HCT116 (cell line): ENCODE measurements around the gene SHCBP1L. TPM values are rescaled to one million over a fixed set of nuclear protein-coding genes. Genes with fewer than 3 reads are reported as not detected.
A peak's percentile ranks its signal among the peaks of the same experiment; 100 is the strongest.
"Not testable (repeated sequence)": the region's sequence is repeated elsewhere in the genome, so short reads cannot be mapped to it uniquely, and the experiment has no call there.

Experiments used
- ATAC-seq: fragments of 200-7000 bp; cut with Tn5 transposase; 2 replicates; pipeline ENCODE4 v1.9.1; 2020; ENCODE audit warnings: mild to moderate bottlenecking, moderate library complexity
- BruUV-seq: library from RNA; stranded (reverse); fragments of 400-500 nt; replicated peaks from 2 replicates; lab custom pipeline; 2021; lab: Mats Ljungman, UMichigan
- CTCF ChIA-PET: fragments of 300-600 bp; sonication (Branson Sonifier 250); formaldehyde crosslinking; loops from one replicate; lab custom pipeline; 2021; ENCODE audit warnings: antibody characterized with exemption; lab: Charles Lee
- POLR2A ChIA-PET: fragments of 300-600, 350-600 bp; sonication (Branson Sonifier 250); formaldehyde crosslinking; loops from one replicate; lab custom pipeline; 2021; ENCODE audit warnings: antibody characterized with exemption; lab: Charles Lee
- RAD21 ChIA-PET, 2 experiments: fragments of 300-600 bp; sonication (Branson Sonifier 250); formaldehyde crosslinking; loops; one replicate each; lab custom pipeline; 2023; ENCODE audit warnings: low total read pairs in 2 of 2; ENCODE audit not compliant: uncharacterized antibody in 2 of 2, unreplicated experiment in 2 of 2, low non-redundant PET in 1 of 2; lab: Charles Lee
- DNase-seq: peaks from one replicate; pipeline ENCODE4 v3.0.0-alpha.2; 2010; ENCODE audit warnings: low read depth, low spot score
- H2AFZ ChIP-seq: fragments of 200-600 bp; shearing (Covaris generic), sonication (generic); 2 replicates; pipeline ENCODE4 v1.6.1; 2017; ENCODE audit warnings: low read depth, mixed run types, mixed read lengths, antibody characterized with exemption, low read length; ENCODE audit not compliant: poor library complexity, severe bottlenecking
- H3K27ac ChIP-seq: 2 replicates; pipeline ENCODE4 v1.5.1; 2012; ENCODE audit warnings: low read depth, low read length
- H3K27me3 ChIP-seq: fragments of 200-600 bp; sonication (generic); 2 replicates; pipeline ENCODE4 v1.6.1; 2016; ENCODE audit warnings: mixed run types, low read length, mixed read lengths; ENCODE audit not compliant: insufficient read depth
- H3K36me3 ChIP-seq, 2 experiments: fragments of 200-500 bp in 1 of 2; fragments of 200-600 bp in 1 of 2; sonication (Bioruptor generic) in 1 of 2; sonication (generic) in 1 of 2; 2 replicates each; pipeline versions ENCODE4 v1.5.1 to v1.6.1; 2014 to 2016; ENCODE audit warnings: low read length in 2 of 2, inconsistent platforms in 1 of 2, mixed read lengths in 1 of 2, mixed run types in 1 of 2; ENCODE audit not compliant: insufficient read depth in 2 of 2, control insufficient read depth in 1 of 2
- H3K4me1 ChIP-seq, 2 experiments: fragments of 200-600 bp in 1 of 2; sonication (generic) in 1 of 2; 2 replicates each; pipeline versions ENCODE4 v1.5.1 to v1.6.1; 2012 to 2017; ENCODE audit warnings: low read length in 2 of 2, inconsistent platforms in 1 of 2, mild to moderate bottlenecking in 1 of 2, mixed read lengths in 1 of 2, mixed run types in 1 of 2, moderate library complexity in 1 of 2; ENCODE audit not compliant: insufficient read depth in 2 of 2, control insufficient read depth in 1 of 2
- H3K4me2 ChIP-seq: fragments of 200-600 bp; sonication (generic); 2 replicates; pipeline ENCODE4 v1.6.1; 2017; ENCODE audit warnings: mixed run types, low read length, mixed read lengths
- H3K4me3 ChIP-seq, 2 experiments: fragments of 200-600 bp in 1 of 2; sonication (generic) in 1 of 2; replicated peaks in 1 of 2; 2 replicates each; pipeline ENCODE4 v1.5.1; 2011 to 2016; ENCODE audit warnings: low read length in 2 of 2, control low read depth in 1 of 2, low read depth in 1 of 2, mild to moderate bottlenecking in 1 of 2, mixed read lengths in 1 of 2, mixed run types in 1 of 2
- H3K79me2 ChIP-seq: fragments of 200-600 bp; sonication (generic); 2 replicates; pipeline ENCODE4 v1.6.1; 2017; ENCODE audit warnings: mild to moderate bottlenecking, mixed run types, low read length, moderate library complexity, mixed read lengths; ENCODE audit not compliant: insufficient read depth
- H3K9ac ChIP-seq: fragments of 200-600 bp; sonication (generic); 2 replicates; pipeline ENCODE4 v1.6.1; 2016; ENCODE audit warnings: low read length, mixed read lengths
- H3K9me2 ChIP-seq: fragments of 200-600 bp; sonication (generic), shearing (Covaris generic); 2 replicates; pipeline ENCODE4 v1.6.1; 2017; ENCODE audit warnings: mixed run types, mild to moderate bottlenecking, moderate library complexity; ENCODE audit not compliant: insufficient read depth
- H3K9me3 ChIP-seq, 2 experiments: fragments of 200-500 bp in 1 of 2; fragments of 200-600 bp in 1 of 2; sonication (Bioruptor generic) in 1 of 2; sonication (generic) in 1 of 2; 2 replicates each; pipeline ENCODE4 v1.6.1; 2014 to 2017; ENCODE audit warnings: low read length in 2 of 2, mixed read lengths in 2 of 2, inconsistent platforms in 1 of 2, low read depth in 1 of 2, mild to moderate bottlenecking in 1 of 2, mixed run types in 1 of 2, moderate library complexity in 1 of 2; ENCODE audit not compliant: control insufficient read depth in 1 of 2, insufficient read depth in 1 of 2
- H4K20me1 ChIP-seq: fragments of 200-600 bp; sonication (generic), shearing (Covaris generic); 2 replicates; pipeline ENCODE4 v1.6.1; 2017; ENCODE audit warnings: mixed run types, mild to moderate bottlenecking, moderate library complexity; ENCODE audit not compliant: insufficient read depth
- ATF3 ChIP-seq: IDR thresholded peaks from 2 replicates; pipeline ENCODE4 v1.6.1; 2012
- EGR1 ChIP-seq: IDR thresholded peaks from 2 replicates; pipeline ENCODE4 v1.6.1; 2012; ENCODE audit warnings: low read depth
- ELF1 ChIP-seq: IDR thresholded peaks from 2 replicates; pipeline ENCODE4 v1.6.1; 2012; ENCODE audit warnings: low read depth, borderline replicate concordance
- EZH2 ChIP-seq: fragments of 200-600 bp; sonication (generic); IDR thresholded peaks from 2 replicates; pipeline ENCODE4 v1.6.1; 2017; ENCODE audit warnings: antibody characterized with exemption, mixed run types
- FOSL1 ChIP-seq: IDR thresholded peaks from 2 replicates; pipeline ENCODE4 v1.6.1; 2012; ENCODE audit warnings: low read depth
- JUND ChIP-seq: IDR thresholded peaks from 2 replicates; pipeline ENCODE4 v1.6.1; 2012
- POLR2A ChIP-seq: IDR thresholded peaks from 2 replicates; pipeline ENCODE4 v1.7.0; 2011; ENCODE audit warnings: borderline replicate concordance; ENCODE audit not compliant: insufficient read depth, insufficient read length; ENCODE audit errors: extremely low read depth
- RAD21 ChIP-seq: IDR thresholded peaks from 2 replicates; pipeline ENCODE4 v1.6.1; 2012; ENCODE audit warnings: low read depth, mild to moderate bottlenecking
- SP1 ChIP-seq: IDR thresholded peaks from 2 replicates; pipeline ENCODE4 v1.6.1; 2012; ENCODE audit warnings: low read depth
- ZBTB33 ChIP-seq: IDR thresholded peaks from 2 replicates; pipeline ENCODE4 v1.6.1; 2011; ENCODE audit warnings: mild to moderate bottlenecking, low read length, moderate library complexity; ENCODE audit not compliant: insufficient replicate concordance; ENCODE audit errors: extremely low read depth
- intact Hi-C: fragments of 100-400 bp; cut with micrococcal nuclease; formaldehyde crosslinking; loops from 2 replicates; pipeline ENCODE4 v1.10.0; 2022
- total RNA-seq: library from RNA; stranded (reverse); gene quantifications from one replicate; pipeline ENCODE4 v1.2.1, GENCODE V29; 2021; ENCODE audit not compliant: unreplicated experiment

SHCBP1L gene
- total RNA-seq, 1 experiment from 2014 or later = not detected

GRCh38 chr1:182955596-182956588 is 2.9 kb upstream of the SHCBP1L start:
- H3K27me3 ChIP-seq = no peaks in the 10 kb centered on the region
- peak; percentile 67 for ATAC-seq
- H3K9me3 ChIP-seq = no peaks in the 10 kb centered on the region
- RAD21 ChIA-PET = no interaction called here
- POLR2A ChIA-PET = no interaction called here
- no peaks in the 10 kb centered on the region for H4K20me1 ChIP-seq
- TF ChIP-seq POLR2A (no peak), FOSL1 (no peak)
- DNase-seq = no peak
- CTCF ChIA-PET = no interaction called here
- H3K36me3 ChIP-seq = no peaks in the 10 kb centered on the region
- no peak overlapping the region for H3K27ac ChIP-seq
- no peaks in the 10 kb centered on the region for H3K79me2 ChIP-seq
- H2AFZ ChIP-seq = no peak overlapping the region
- BruUV-seq = no TSS peak
- intact Hi-C loops = no loop called here
- no peak overlapping the region for H3K4me3 ChIP-seq
- H3K4me1 ChIP-seq = no peaks in the 10 kb centered on the region
- no peak overlapping the region for H3K4me2 ChIP-seq
- H3K9me2 ChIP-seq = no peaks in the 10 kb centered on the region
- no peak overlapping the region for H3K9ac ChIP-seq

GRCh38 chr1:182953826-182954225 is 860 bp upstream of the SHCBP1L start:
- no TSS peak for BruUV-seq
- ChIA-PET RAD21 (no interaction called here), CTCF (no interaction called here), POLR2A (no interaction called here)
- no peaks in the 10 kb centered on the region for H3K9me2 ChIP-seq
- TF ChIP-seq EZH2 (no peak), SP1 (no peak), EGR1 (no peak), RAD21 (no peak), ATF3 (no peak), JUND (no peak), ZBTB33 (no peak), ELF1 (no peak)
- DNase-seq (no peak), ATAC-seq (no peak)
- H3K4me1 ChIP-seq = peaks cover 0 to 4% of the 10 kb centered on the region in 2 experiments; a peak in 1 of 4 replicates
- H3K9me3 ChIP-seq = no peaks in the 10 kb centered on the region
- H3K4me2 ChIP-seq = no peak overlapping the region
- H3K4me3 ChIP-seq = no peak overlapping the region
- no peaks in the 10 kb centered on the region for H4K20me1 ChIP-seq
- H3K27me3 ChIP-seq = no peaks in the 10 kb centered on the region
- intact Hi-C loops = no loop called here
- H2AFZ ChIP-seq = no peak overlapping the region
- no peak overlapping the region for H3K27ac ChIP-seq
- H3K79me2 ChIP-seq = no peaks in the 10 kb centered on the region
- H3K36me3 ChIP-seq = no peaks in the 10 kb centered on the region
- no peak overlapping the region for H3K9ac ChIP-seq

- H2AFZ ChIP-seq, H3K27me3 ChIP-seq, ATAC-seq, H3K9ac ChIP-seq, H3K4me2 ChIP-seq, CTCF ChIA-PET, H3K79me2 ChIP-seq, H3K4me3 ChIP-seq, POLR2A ChIA-PET, DNase-seq, H3K4me1 ChIP-seq, H4K20me1 ChIP-seq, RAD21 ChIA-PET, H3K36me3 ChIP-seq, intact Hi-C loops, H3K27ac ChIP-seq, H3K9me3 ChIP-seq, H3K9me2 ChIP-seq, BruUV-seq: not testable (repeated sequence)
These were observed 9.6 kb downstream of the SHCBP1L start for GRCh38 chr1:182943336-182943735.
